SK-N-SH (cell line): Measurements from ENCODE around the gene BTBD18. TPM values are rescaled to one million over a fixed set of nuclear protein-coding genes. Genes with fewer than 3 reads are reported as not detected.

Source experiments
- CTCF ChIA-PET: fragments of 300-600, 350-600 bp; formaldehyde crosslinking; extraction: SDS; loops from one replicate; lab custom pipeline; 2021; lab: Yijun Ruan, JAX
- POLR2A ChIA-PET: fragments of 350-600 bp; sonication (Branson Sonifier 250); formaldehyde crosslinking; extraction: SDS; loops from one replicate; lab custom pipeline; 2020; ENCODE audit warnings: antibody characterized with exemption, inconsistent platforms; lab: Yijun Ruan, JAX
- DNase-seq: peaks from one replicate; pipeline ENCODE4 v3.0.0; 2012
- H2AFZ ChIP-seq: fragments of 200-600 bp; sonication (generic); 2 replicates; pipeline ENCODE4 v1.8.1; 2016; ENCODE audit warnings: antibody characterized with exemption, mild to moderate bottlenecking, low read depth
- H3F3A ChIP-seq: fragments of 200-600 bp; sonication (generic); replicated peaks from 2 replicates; pipeline ENCODE3; 2016; ENCODE audit warnings: antibody characterized with exemption, mild to moderate bottlenecking; ENCODE audit not compliant: insufficient read depth
- H3K27ac ChIP-seq, 2 experiments: fragments of 200-500 bp in 1 of 2; fragments of 200-600 bp in 1 of 2; sonication (Bioruptor generic) in 1 of 2; sonication (generic), shearing (Covaris generic) in 1 of 2; 2 replicates each; pipeline versions ENCODE4 v1.5.1 to v1.6.1; 2014 to 2016; ENCODE audit warnings: low read depth in 2 of 2, inconsistent platforms in 1 of 2, low read length in 1 of 2, mild to moderate bottlenecking in 1 of 2, mixed read lengths in 1 of 2
- H3K27me3 ChIP-seq: fragments of 200-600 bp; sonication (generic), shearing (Covaris generic); 2 replicates; pipeline ENCODE4 v1.6.1; 2016; ENCODE audit warnings: mixed run types; ENCODE audit not compliant: insufficient read depth
- H3K36me3 ChIP-seq, 2 experiments: fragments of 200-500 bp in 1 of 2; fragments of 200-600 bp in 1 of 2; sonication (Bioruptor generic) in 1 of 2; sonication (generic) in 1 of 2; replicated peaks in 1 of 2; 2 replicates each; pipeline versions ENCODE3 to v1.5.1; 2014 to 2016; ENCODE audit warnings: low read length in 1 of 2, mild to moderate bottlenecking in 1 of 2; ENCODE audit not compliant: insufficient read depth in 2 of 2, control insufficient read depth in 1 of 2
- H3K4me1 ChIP-seq, 2 experiments: fragments of 200-500 bp in 1 of 2; fragments of 200-600 bp in 1 of 2; sonication (Bioruptor generic) in 1 of 2; sonication (generic), shearing (Covaris generic) in 1 of 2; 2 replicates each; pipeline versions ENCODE4 v1.5.1 to v1.6.1; 2014 to 2016; ENCODE audit warnings: low read depth in 1 of 2, low read length in 1 of 2, mixed run types in 1 of 2; ENCODE audit not compliant: insufficient read depth in 2 of 2, control insufficient read depth in 1 of 2
- H3K4me2 ChIP-seq: fragments of 200-600 bp; sonication (generic), shearing (Covaris generic); 2 replicates; pipeline ENCODE4 v1.6.1; 2017; ENCODE audit warnings: mixed run types
- H3K4me3 ChIP-seq, 2 experiments: fragments of 200-500 bp in 1 of 2; fragments of 200-600 bp in 1 of 2; sonication (Bioruptor generic) in 1 of 2; sonication (generic), shearing (Covaris generic) in 1 of 2; 2 replicates each; pipeline versions ENCODE4 v1.5.1 to v1.8.1; 2014 to 2016; ENCODE audit warnings: low read depth in 2 of 2, inconsistent platforms in 1 of 2, low read length in 1 of 2, mild to moderate bottlenecking in 1 of 2, mixed read lengths in 1 of 2, moderate library complexity in 1 of 2
- H3K79me2 ChIP-seq: fragments of 200-600 bp; sonication (generic); 2 replicates; pipeline ENCODE4 v1.8.1; 2017; ENCODE audit warnings: mild to moderate bottlenecking; ENCODE audit not compliant: insufficient read depth
- H3K9ac ChIP-seq: fragments of 200-600 bp; sonication (generic); 2 replicates; pipeline ENCODE4 v1.6.1; 2017; ENCODE audit warnings: mixed run types
- H3K9me2 ChIP-seq: fragments of 200-600 bp; sonication (generic); 2 replicates; pipeline ENCODE4 v1.6.1; 2017; ENCODE audit warnings: mixed run types
- H3K9me3 ChIP-seq: fragments of 200-600 bp; sonication (generic); 2 replicates; pipeline ENCODE4 v1.6.1; 2017; ENCODE audit warnings: mixed run types, mild to moderate bottlenecking, moderate library complexity
- H4K20me1 ChIP-seq: fragments of 200-600 bp; sonication (generic); 2 replicates; pipeline ENCODE4 v1.6.1; 2017; ENCODE audit warnings: mild to moderate bottlenecking, mixed run types; ENCODE audit not compliant: insufficient read depth
- FOXM1 ChIP-seq: IDR thresholded peaks from 2 replicates; pipeline ENCODE4 v1.4.0; 2012; ENCODE audit warnings: low read depth, mild to moderate bottlenecking
- NRF1 ChIP-seq: IDR thresholded peaks from 2 replicates; pipeline ENCODE4 v1.6.1; 2012; ENCODE audit warnings: low read depth, mild to moderate bottlenecking, low read length
- RAD21 ChIP-seq: IDR thresholded peaks from 2 replicates; pipeline ENCODE4 v1.6.1; 2012; ENCODE audit warnings: mild to moderate bottlenecking, low read length
- RFX5 ChIP-seq: IDR thresholded peaks from 2 replicates; pipeline ENCODE4 v1.6.1; 2012; ENCODE audit warnings: mild to moderate bottlenecking, improper control_type of control experiment, low read length
- RXRA ChIP-seq: IDR thresholded peaks from 2 replicates; pipeline ENCODE4 v1.4.0; 2012; ENCODE audit warnings: low read depth, mild to moderate bottlenecking, borderline replicate concordance
- TAF1 ChIP-seq: IDR thresholded peaks from 2 replicates; pipeline ENCODE4 v1.6.1; 2012; ENCODE audit warnings: low read depth, mild to moderate bottlenecking, low read length, moderate library complexity, borderline replicate concordance
- TCF12 ChIP-seq: IDR thresholded peaks from 2 replicates; pipeline ENCODE4 v1.4.0; 2012
- USF2 ChIP-seq: fragments of 150-350 bp; IDR thresholded peaks from 2 replicates; pipeline ENCODE4 v1.6.1; 2017; ENCODE audit warnings: antibody characterized with exemption, low read length, low read depth, borderline replicate concordance
- YY1 ChIP-seq: IDR thresholded peaks from 2 replicates; pipeline ENCODE4 v1.4.0; 2012; ENCODE audit warnings: low read depth, mild to moderate bottlenecking
- WGBS: methylation state at CpG from one replicate; pipeline ENCODE4 v1.1.6; 2017; ENCODE audit warnings: low lambda C conversion rate; 5-methylcytosine and 5-hydroxymethylcytosine counted together
- polyA plus RNA-seq, 3 experiments: library from polyadenylated mRNA; depleted of rRNA; stranded (reverse); fragments of >200 nt; gene quantifications; 2 replicates each; pipeline ENCODE4 v1.2.3, GENCODE V29; 2012
- TF ChIP-seq, protein P1 (sequence below): fragments of 200-600 bp; sonication (generic); IDR thresholded peaks from 2 replicates; pipeline ENCODE4 v1.6.1; 2017; ENCODE audit warnings: antibody characterized with exemption, mild to moderate bottlenecking, moderate library complexity
- TF ChIP-seq, protein P2 (sequence below): IDR thresholded peaks from 2 replicates; pipeline ENCODE4 v1.4.0; 2012; ENCODE audit warnings: low read depth, borderline replicate concordance

Gene BTBD18
- polyA plus RNA-seq, 1 of the 3 experiments (the other 2 are of a cell fraction): not detected

- Histone ChIP-seq H3F3A (peaks cover 3% of the 10 kb centered on the region), H3K79me2 (peaks cover 100% of the 10 kb centered on the region), H4K20me1 (peaks cover 76% of the 10 kb centered on the region), H3K4me2 (no peak overlapping the region), H3K36me3 (peaks cover 0 to 7% of the 10 kb centered on the region in 2 experiments), H3K9ac (no peak overlapping the region), H3K4me1 (peaks cover under 1 to 9% of the 10 kb centered on the region in 2 experiments; a peak in 3 of 4 replicates), H2AFZ (no peak overlapping the region), H3K27me3 (no peaks in the 10 kb centered on the region), H3K4me3 (no peak overlapping the region)
- CTCF ChIA-PET: interaction anchor here (1.4 to 1.6 kb wide), 2 partner anchors 9 to 30 kb away, joined by 4 to 6 read pairs; partner anchors contain the start of gene CTNND1
- DNase-seq: no peak
- TF ChIP-seq YY1 (no peak), RXRA (no peak), TCF12 (no peak)
- TF ChIP-seq, protein P1, sequence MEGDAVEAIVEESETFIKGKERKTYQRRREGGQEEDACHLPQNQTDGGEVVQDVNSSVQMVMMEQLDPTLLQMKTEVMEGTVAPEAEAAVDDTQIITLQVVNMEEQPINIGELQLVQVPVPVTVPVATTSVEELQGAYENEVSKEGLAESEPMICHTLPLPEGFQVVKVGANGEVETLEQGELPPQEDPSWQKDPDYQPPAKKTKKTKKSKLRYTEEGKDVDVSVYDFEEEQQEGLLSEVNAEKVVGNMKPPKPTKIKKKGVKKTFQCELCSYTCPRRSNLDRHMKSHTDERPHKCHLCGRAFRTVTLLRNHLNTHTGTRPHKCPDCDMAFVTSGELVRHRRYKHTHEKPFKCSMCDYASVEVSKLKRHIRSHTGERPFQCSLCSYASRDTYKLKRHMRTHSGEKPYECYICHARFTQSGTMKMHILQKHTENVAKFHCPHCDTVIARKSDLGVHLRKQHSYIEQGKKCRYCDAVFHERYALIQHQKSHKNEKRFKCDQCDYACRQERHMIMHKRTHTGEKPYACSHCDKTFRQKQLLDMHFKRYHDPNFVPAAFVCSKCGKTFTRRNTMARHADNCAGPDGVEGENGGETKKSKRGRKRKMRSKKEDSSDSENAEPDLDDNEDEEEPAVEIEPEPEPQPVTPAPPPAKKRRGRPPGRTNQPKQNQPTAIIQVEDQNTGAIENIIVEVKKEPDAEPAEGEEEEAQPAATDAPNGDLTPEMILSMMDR: no peak
- TF ChIP-seq, all 33 proteins: peak for 0
- POLR2A ChIA-PET: no interaction called here
- no peaks in the 10 kb centered on the region for H3K9me2 ChIP-seq
- no peaks in the 10 kb centered on the region for H3K9me3 ChIP-seq
- 76% methylated on average over 1 of the region's 1 CpG for WGBS
- no peak overlapping the region; a peak in 1 of 4 replicates for H3K27ac ChIP-seq
These were observed 19.2 kb upstream of the BTBD18 start for GRCh38 chr11:57770793-57771192.

- Histone ChIP-seq H4K20me1 (peaks cover 52% of the 10 kb centered on the region), H3K27ac (no peak overlapping the region)
- POLR2A ChIA-PET: interaction anchor here (0.7 kb wide), 1 partner anchor 11 kb away, joined by 3 read pairs; no protein-coding TSS in a partner anchor
These were observed 13.4 kb upstream of the BTBD18 start for GRCh38 chr11:57764972-57765371.

More at GRCh38 chr11:57764972-57765371, 13.4 kb upstream of the BTBD18 start:
- Histone ChIP-seq H3K9ac (no peak overlapping the region), H2AFZ (no peak overlapping the region), H3K9me3 (no peaks in the 10 kb centered on the region), H3K4me2 (peak overlapping the region; percentile 86), H3K9me2 (no peaks in the 10 kb centered on the region), H3F3A (peaks cover 5% of the 10 kb centered on the region), H3K4me3 (peak overlapping the region in 1 of 2 experiments; percentile 63; a peak in 2 of 4 replicates), H3K36me3 (peaks cover 0 to 7% of the 10 kb centered on the region in 2 experiments), H3K27me3 (no peaks in the 10 kb centered on the region), H3K79me2 (peaks cover 83% of the 10 kb centered on the region), H3K4me1 (peaks cover 5 to 17% of the 10 kb centered on the region in 2 experiments; a peak in 3 of 4 replicates)
- TF ChIP-seq FOXM1: no peak
- TF ChIP-seq RAD21: no peak
- no peak for TF ChIP-seq TAF1
- TF ChIP-seq, protein P2, sequence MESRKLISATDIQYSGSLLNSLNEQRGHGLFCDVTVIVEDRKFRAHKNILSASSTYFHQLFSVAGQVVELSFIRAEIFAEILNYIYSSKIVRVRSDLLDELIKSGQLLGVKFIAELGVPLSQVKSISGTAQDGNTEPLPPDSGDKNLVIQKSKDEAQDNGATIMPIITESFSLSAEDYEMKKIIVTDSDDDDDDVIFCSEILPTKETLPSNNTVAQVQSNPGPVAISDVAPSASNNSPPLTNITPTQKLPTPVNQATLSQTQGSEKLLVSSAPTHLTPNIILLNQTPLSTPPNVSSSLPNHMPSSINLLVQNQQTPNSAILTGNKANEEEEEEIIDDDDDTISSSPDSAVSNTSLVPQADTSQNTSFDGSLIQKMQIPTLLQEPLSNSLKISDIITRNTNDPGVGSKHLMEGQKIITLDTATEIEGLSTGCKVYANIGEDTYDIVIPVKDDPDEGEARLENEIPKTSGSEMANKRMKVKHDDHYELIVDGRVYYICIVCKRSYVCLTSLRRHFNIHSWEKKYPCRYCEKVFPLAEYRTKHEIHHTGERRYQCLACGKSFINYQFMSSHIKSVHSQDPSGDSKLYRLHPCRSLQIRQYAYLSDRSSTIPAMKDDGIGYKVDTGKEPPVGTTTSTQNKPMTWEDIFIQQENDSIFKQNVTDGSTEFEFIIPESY: no peak
- no peak for TF ChIP-seq RFX5
- no peak for TF ChIP-seq NRF1
- TF ChIP-seq USF2: no peak
- CTCF ChIA-PET: interaction anchor here (1.0 to 10.0 kb wide), 3 partner anchors 11 to 35 kb away, joined by 3 to 116 read pairs (median 12); no protein-coding TSS in a partner anchor
- DNase-seq: no peak
- WGBS: 66% methylated on average over 2 of the region's 2 CpGs
